Ishikawa (cell line): ENCODE results near the gene SLC9A9.

Experiments used
- EGR1 ChIP-seq: IDR thresholded peaks from 2 replicates; pipeline ENCODE4 v1.6.1; 2012
- MAX ChIP-seq: IDR thresholded peaks from 2 replicates; pipeline ENCODE4 v1.6.1; 2012
- RAD21 ChIP-seq: IDR thresholded peaks from 2 replicates; pipeline ENCODE4 v1.6.1; 2012; ENCODE audit warnings: low read depth
- REST ChIP-seq: IDR thresholded peaks from 2 replicates; pipeline ENCODE4 v1.6.1; 2012; ENCODE audit warnings: low read depth, mild to moderate bottlenecking
- TAF1 ChIP-seq: IDR thresholded peaks from 2 replicates; pipeline ENCODE4 v1.6.1; 2012; ENCODE audit warnings: low read depth, mild to moderate bottlenecking
- TEAD4 ChIP-seq: IDR thresholded peaks from 2 replicates; pipeline ENCODE4 v1.6.1; 2012
- ZBTB7A ChIP-seq: IDR thresholded peaks from 2 replicates; pipeline ENCODE4 v1.6.1; 2012; ENCODE audit warnings: low read depth

DNA sequence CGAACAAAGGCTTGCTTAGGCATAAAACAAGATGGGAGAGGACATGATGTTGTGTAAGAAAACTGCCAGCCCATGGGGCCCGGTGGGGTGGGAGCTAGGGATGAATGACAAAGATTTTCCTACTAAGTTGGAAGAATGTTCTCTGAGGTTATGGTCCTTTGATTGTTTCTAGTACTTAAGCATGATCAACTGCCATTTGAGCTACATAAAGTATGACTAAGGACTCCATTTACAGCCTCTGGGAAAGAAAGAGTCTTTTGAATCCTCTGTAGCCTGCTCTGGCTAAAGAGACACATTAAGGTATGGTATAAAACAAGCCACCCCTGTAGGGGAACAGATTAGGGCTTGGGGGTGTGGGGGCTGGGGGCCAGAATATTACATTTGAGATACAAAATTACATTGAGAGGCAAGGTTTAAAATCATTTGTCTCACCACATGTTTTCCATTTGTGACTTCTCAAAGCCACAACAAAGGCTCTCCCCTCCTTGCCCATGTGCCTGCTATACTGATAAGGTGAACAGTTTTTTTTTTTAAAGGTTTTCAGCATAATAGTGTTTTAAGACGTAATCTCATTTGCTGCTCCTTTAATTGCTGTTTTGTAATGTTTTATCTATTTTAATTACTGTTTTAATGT is 405.3 kb downstream of the SLC9A9 start:
- TF ChIP-seq ZBTB7A (no peak), RAD21 (no peak), REST (no peak), TAF1 (no peak), EGR1 (no peak), MAX (no peak), TEAD4 (no peak)
